ENCODE measurements around the gene PACS2. TPM values are rescaled to one million over a fixed set of nuclear protein-coding genes. Genes with fewer than 3 reads are reported as not detected.

The PACS2 gene
- total RNA-seq, 1 donor from 2014 or later, result 30.3 TPM

DNA sequence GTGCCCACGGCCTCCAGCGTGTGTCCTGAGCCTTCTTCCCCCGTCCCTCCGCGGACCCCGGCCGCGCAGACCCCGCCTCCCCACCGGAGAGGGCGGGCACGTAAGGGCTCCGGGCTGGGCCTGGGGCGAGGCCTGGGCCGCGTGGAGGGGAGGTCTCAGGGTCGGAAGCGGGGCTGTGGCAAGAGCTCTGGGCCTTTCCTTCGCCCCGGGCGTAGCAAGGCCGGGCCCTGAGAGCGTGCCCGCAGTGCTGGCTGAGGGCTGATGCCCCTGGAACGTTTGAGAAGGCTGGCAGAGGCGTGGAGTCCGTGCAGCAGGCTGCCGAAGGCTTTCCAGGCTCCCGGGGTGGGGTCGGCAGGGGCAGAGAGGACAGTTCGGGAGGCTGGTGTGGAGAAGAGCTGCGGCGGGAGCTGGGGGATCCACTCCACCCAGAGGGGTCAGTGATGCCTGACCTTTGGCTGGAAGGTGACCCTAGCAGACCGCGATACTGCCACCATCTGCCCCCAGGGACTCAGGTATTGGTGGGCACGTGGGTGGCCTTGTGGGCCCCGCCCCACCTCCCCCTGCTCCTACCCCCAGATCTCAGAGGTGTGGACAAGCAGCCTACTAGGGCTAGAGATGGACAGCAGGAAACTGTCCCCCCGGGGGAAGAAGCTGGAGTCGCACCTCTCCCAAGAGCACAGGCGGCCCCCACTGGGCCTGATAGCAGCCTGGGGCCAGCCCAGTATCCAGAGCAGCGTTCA is 84.3 kb downstream of the PACS2 start:
- peak in 1 of 2 donors; percentile 60 for DNase-seq (ENCODE audit: low read depth in 2 of 2)

DNA sequence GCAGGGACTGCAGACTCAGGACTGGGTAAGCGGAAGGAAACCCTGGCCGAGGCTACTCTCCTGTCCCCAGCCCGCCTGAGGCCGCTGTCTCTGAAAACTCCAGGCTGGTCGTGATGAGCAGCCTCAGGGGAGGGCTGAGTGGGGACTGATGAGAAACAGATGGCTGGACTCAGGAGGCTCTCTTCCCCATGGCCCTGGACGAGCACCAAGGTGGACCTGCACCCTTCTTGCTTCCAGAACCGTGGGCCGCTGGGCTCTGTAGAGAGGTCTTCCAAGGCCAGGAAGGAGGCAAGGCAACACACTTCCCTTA is 84.9 kb downstream of the PACS2 start:
- no peak for DNase-seq (ENCODE audit: low read depth in 2 of 2)

- no peak for DNase-seq (ENCODE audit: low read depth in 2 of 2)
Observed at GRCh38 chr14:105400016-105400415, 85.5 kb downstream of the PACS2 start.

GRCh38 chr14:105401699-105402098 is 87.2 kb downstream of the PACS2 start:
- no peak for DNase-seq (ENCODE audit: low read depth in 2 of 2)

- no peak for DNase-seq (ENCODE audit: low read depth in 2 of 2)
Observed at GRCh38 chr14:105408592-105408991, 94.0 kb downstream of the PACS2 start.

GRCh38 chr14:105409364-105409763 is 94.8 kb downstream of the PACS2 start:
- DNase-seq (ENCODE audit: low read depth in 2 of 2), result no peak

DNA sequence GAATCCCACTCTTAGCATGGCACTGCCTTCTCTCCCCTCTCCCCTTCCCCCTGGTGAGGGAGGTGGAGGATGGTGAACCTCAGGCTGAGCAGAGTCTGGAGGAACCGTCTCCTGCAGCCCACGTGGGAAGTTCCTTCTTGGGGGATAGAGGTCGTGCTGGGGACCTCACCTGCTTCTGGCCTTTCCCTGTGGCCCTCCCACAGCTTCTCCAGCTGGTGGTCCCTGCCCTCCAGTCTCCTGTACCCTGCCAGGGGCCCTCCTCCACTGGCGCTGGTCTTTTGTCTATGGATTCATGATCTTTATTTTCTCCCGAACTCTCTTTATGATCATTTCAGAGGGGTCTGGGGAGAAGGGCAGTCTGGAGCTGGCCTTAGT is 96.1 kb downstream of the PACS2 start:
- DNase-seq (ENCODE audit: low read depth in 2 of 2), result no peak

GRCh38 chr14:105411017-105411941 is 96.7 kb downstream of the PACS2 start:
- peak in 1 of 2 donors; percentile 53 for DNase-seq (ENCODE audit: low read depth in 2 of 2)

GRCh38 chr14:105411985-105412770 is 97.6 kb downstream of the PACS2 start:
- no peak for DNase-seq (ENCODE audit: low read depth in 2 of 2)

GRCh38 chr14:105412771-105413543 is 98.4 kb downstream of the PACS2 start:
- DNase-seq (ENCODE audit: low read depth in 2 of 2), result no peak

DNA sequence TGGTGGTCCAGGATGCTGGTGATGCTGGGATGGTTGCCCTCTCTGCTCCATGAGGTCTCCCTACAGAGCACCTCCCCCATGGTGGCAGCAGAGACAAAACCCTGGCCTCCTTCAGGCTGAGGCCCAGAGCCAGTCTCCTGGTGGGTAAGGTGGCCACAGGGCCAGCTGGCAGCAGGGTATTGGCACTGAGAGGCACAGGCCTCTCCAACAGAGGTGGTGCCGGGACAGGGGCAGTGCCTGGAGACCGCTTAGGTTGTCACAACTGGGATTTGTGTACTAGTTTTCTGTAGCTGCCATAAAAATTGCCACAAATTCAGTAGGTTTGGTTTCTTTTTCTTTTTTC is 99.0 kb downstream of the PACS2 start:
- no peak for DNase-seq (ENCODE audit: low read depth in 2 of 2)

DNA sequence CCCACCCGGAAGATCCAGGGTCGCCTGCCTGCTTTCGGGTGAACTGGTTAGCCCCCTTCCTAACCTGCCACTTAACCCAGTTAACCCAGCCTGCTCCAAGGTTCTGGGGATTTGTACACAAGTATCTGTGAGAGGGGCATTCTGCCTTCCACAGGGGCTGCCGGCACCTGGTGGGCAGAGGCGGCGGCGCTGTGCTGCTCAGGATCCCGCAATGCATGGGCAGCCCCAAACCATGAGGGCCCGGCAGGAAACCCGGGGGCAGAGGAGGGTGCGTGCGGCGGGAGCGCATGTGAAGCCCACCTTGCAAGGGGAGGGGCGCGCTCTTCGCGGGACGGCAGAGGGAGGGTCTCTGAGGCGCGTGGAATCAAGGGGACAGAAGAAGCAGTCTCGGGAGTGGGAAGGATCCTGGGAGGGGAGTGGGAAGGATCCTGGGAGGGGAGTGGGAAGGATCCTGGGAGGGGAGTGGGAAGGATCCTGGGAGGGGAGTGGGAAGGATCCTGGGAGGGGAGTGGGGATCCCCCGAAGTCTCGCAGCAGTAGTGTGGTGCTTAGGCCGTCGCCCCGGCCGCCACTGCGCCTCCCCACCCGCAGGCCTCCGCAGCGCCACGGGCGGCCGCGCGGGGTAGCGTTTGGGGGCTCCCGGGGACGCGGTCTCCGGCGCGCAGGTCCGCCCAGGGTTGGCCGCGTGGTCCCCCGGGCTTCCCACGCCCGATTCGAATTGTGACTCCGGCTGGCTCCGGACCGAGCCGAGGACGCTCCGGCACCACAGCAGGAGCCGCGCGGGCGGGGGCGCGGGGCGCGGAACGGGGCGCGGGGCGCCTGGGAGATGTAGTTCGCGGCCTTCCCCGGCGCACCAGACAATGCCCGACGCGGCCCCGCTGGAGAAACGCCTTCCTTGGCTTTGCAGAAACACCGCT is 100.2 kb downstream of the PACS2 start:
- peak in 1 of 2 donors; percentile 65 for DNase-seq (ENCODE audit: low read depth in 2 of 2)

- no peak for DNase-seq (ENCODE audit: low read depth in 2 of 2)
Observed at GRCh38 chr14:105415481-105416428, 101.2 kb downstream of the PACS2 start.

DNA sequence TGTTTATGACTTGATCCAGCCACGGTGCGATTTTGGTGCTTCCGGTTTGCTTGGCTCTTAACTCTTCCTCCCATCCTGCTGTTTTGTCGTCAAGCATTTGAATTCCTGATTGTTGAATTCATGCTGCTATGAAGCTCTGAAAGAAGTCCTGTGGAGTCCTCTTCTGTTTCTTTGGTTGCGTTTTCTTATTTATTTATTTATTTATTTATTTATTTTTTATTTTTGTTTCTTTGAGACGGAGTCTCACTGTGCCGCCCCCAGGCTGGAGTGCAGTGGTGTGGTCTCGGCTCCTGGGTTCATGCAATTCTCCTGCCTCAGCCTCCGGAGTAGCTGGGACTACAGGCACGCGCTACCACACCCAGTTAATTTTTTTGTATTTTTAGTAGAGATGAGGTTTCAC is 102.1 kb downstream of the PACS2 start:
- DNase-seq (ENCODE audit: low read depth in 2 of 2), result no peak

DNA sequence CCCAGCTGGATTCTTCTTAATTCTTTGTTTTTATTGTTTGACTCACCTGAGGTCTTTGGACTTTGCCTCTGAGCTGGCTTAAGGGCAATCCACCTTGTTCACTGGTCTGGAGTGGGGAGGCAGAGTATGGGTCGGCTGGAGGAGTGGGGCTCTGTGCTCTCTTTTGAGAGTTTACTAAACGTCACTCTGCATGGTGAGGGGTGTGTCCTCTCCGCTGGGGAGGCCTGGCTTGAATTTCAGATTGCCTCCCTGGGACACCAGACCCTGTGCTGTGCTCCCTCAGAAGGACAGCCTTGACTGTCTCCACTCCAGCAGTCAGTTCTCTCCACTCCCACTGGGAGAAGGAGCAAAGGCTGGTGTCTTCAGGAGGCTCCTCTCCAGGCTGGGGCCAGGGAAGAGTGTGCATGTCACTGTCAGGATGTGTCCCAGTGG is 103.2 kb downstream of the PACS2 start:
- DNase-seq (ENCODE audit: low read depth in 2 of 2), result no peak

DNA sequence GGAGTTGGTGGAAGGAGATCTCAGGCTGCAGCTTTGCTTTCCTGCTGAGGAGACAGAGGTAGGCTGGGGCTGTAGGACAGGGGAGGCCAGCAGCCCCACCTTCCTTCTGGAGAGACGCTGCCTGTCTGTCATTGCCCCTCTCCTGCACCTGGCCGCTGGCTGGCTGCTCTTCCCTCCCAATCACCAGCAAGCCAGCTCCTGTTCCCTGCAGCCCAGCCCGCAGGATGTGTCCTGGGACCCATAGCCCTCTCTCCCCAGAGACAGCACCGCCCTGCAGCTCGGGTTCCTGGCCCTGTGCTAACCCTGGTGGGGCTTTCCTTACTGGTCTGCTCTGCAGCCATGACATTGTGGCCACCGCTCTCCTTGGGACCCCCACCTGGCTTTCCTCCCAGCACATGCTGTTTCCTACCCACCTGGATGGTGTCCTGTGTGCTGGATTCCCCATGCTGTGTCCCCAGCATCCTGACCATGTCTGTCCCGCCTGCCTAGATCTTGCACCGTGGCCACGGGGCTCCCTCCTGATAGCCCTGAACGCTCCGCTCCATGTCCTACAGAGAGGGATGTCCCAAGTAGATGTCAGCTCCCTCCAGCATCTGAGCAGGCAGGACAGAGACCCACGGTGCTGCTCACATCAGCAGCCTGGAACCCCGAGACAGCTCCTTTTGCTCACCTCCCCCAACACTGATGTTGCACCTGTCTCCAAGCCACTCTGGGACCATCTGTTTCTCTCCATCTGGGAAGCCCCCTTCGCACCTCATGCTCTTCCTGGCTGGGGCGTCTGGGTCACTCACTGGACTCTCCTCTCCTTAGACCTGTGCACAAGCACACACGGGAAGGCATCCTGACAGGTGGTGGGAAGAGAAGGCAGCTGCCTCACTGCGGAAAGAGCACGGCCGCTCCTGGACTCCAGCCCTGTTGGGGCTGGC is 104.0 kb downstream of the PACS2 start:
- DNase-seq (ENCODE audit: low read depth in 2 of 2), result no peak

DNA sequence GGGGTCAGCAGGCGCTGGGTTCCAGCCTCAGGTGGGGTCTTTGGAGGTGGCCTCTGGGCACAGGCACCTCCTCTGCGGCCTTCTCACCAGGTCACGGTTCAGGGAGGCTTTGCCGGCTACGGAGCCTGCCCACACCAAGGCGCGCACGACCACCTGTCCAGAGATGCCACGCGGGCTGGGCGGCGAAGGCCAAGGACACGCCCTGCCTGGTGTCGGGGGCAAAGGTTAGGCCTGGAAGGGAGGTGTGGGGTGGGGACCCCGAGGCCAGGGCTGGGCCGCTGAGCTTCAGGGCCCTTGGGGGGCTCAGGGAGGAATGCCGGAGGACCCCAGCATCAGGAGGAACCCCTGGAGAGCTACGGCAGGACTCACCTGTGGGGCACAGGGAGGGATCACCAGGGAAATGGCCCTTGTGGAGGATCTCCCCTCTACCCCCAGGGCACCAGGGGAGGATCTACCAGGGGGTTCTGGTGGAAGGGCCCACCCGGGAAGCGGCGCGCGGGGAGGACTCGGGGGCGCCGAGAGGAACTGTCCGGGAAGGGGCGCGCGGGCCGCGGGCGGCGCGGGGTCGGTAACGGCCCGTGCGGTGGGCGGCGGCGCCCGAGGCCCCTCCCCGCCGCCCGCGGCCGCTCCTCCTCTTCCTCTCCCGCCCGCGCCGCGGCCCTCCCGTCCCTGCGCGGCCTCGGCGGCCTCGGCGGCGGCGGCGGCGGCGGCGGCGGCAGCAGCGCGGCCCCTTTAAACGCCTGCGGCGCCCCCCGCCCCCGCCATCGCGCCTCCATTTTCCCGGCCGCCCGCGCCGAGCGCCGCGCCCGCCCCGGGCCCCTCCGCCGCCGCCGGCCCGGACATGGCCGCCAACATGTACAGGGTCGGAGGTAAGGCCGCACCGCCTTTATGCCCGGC is 104.9 kb downstream of the PACS2 start, which contains the start of gene MTA1:
MTA1 (plus strand) TSS at position 633 of the 897 bp plus-strand sequence; CDS start at position 842, 209 bp downstream.
- peak in 1 of 2 donors; percentile 51 for DNase-seq (ENCODE audit: low read depth in 2 of 2)
